KOPT-K1 (cell line): Measurements from ENCODE around the gene MYL10.

ENCODE experiments used
- H3K27ac ChIP-seq: fragments of 200-600 bp; sonication (generic); 2 replicates; pipeline ENCODE4 v1.5.1; 2016; ENCODE audit warnings: antibody characterized with exemption, mild to moderate bottlenecking, low read depth, low read length; ENCODE audit not compliant: poor library complexity, severe bottlenecking
- H3K36me3 ChIP-seq: fragments of 200-600 bp; sonication (generic); 2 replicates; pipeline ENCODE4 v1.5.1; 2017; ENCODE audit warnings: antibody characterized with exemption, mild to moderate bottlenecking, low read length, moderate library complexity; ENCODE audit not compliant: insufficient read depth
- H3K9me3 ChIP-seq: fragments of 200-600 bp; sonication (generic); 2 replicates; pipeline ENCODE4 v1.5.1; 2017; ENCODE audit warnings: antibody characterized with exemption, low read length, mild to moderate bottlenecking; ENCODE audit not compliant: insufficient read depth, poor library complexity, severe bottlenecking

Gene MYL10

GRCh38 chr7:101598986-101599771 is 29.9 kb downstream of the MYL10 start:
- Histone ChIP-seq H3K36me3 (no peaks in the 10 kb centered on the region), H3K27ac (no peak overlapping the region), H3K9me3 (no peaks in the 10 kb centered on the region)

- Histone ChIP-seq H3K27ac (no peak overlapping the region), H3K36me3 (no peaks in the 10 kb centered on the region), H3K9me3 (no peaks in the 10 kb centered on the region)
These were observed 30.6 kb downstream of the MYL10 start for GRCh38 chr7:101598422-101598985.

GRCh38 chr7:101597941-101598340 is 31.2 kb downstream of the MYL10 start:
- no peak overlapping the region for H3K27ac ChIP-seq
- no peaks in the 10 kb centered on the region for H3K9me3 ChIP-seq
- no peaks in the 10 kb centered on the region for H3K36me3 ChIP-seq

- H3K27ac ChIP-seq, result no peak overlapping the region
- H3K9me3 ChIP-seq, result no peaks in the 10 kb centered on the region
- no peaks in the 10 kb centered on the region for H3K36me3 ChIP-seq
These were observed 32.2 kb downstream of the MYL10 start for GRCh38 chr7:101596898-101597297.

- H3K9me3 ChIP-seq, result no peaks in the 10 kb centered on the region
- no peaks in the 10 kb centered on the region for H3K36me3 ChIP-seq
- H3K27ac ChIP-seq, result no peak overlapping the region
These were observed 33.1 kb downstream of the MYL10 start for GRCh38 chr7:101595766-101596537.

GRCh38 chr7:101595246-101595645 is 33.9 kb downstream of the MYL10 start:
- Histone ChIP-seq H3K36me3 (no peaks in the 10 kb centered on the region), H3K9me3 (no peaks in the 10 kb centered on the region), H3K27ac (no peak overlapping the region)

GRCh38 chr7:101594790-101595189 is 34.3 kb downstream of the MYL10 start:
- H3K27ac ChIP-seq, result no peak overlapping the region
- H3K9me3 ChIP-seq, result no peaks in the 10 kb centered on the region
- H3K36me3 ChIP-seq, result no peaks in the 10 kb centered on the region

- no peak overlapping the region for H3K27ac ChIP-seq
- H3K9me3 ChIP-seq, result no peaks in the 10 kb centered on the region
- H3K36me3 ChIP-seq, result no peaks in the 10 kb centered on the region
These were observed 35.5 kb downstream of the MYL10 start for GRCh38 chr7:101593556-101593955.

- H3K27ac ChIP-seq, result no peak overlapping the region
- no peaks in the 10 kb centered on the region for H3K36me3 ChIP-seq
- no peaks in the 10 kb centered on the region for H3K9me3 ChIP-seq
These were observed 37.6 kb downstream of the MYL10 start for GRCh38 chr7:101591504-101591903.

- no peaks in the 10 kb centered on the region for H3K9me3 ChIP-seq
- no peak overlapping the region for H3K27ac ChIP-seq
- no peaks in the 10 kb centered on the region for H3K36me3 ChIP-seq
These were observed 38.2 kb downstream of the MYL10 start for GRCh38 chr7:101590663-101591435.

GRCh38 chr7:101589976-101590662 is 39.0 kb downstream of the MYL10 start:
- Histone ChIP-seq H3K9me3 (no peaks in the 10 kb centered on the region), H3K27ac (no peak overlapping the region), H3K36me3 (no peaks in the 10 kb centered on the region)

- no peaks in the 10 kb centered on the region for H3K36me3 ChIP-seq
- H3K27ac ChIP-seq, result no peak overlapping the region
- no peaks in the 10 kb centered on the region for H3K9me3 ChIP-seq
These were observed 40.0 kb downstream of the MYL10 start for GRCh38 chr7:101589052-101589451.

- peak overlapping the region; percentile 20 for H3K27ac ChIP-seq
- no peaks in the 10 kb centered on the region for H3K36me3 ChIP-seq
- H3K9me3 ChIP-seq, result no peaks in the 10 kb centered on the region
These were observed 40.8 kb downstream of the MYL10 start for GRCh38 chr7:101588131-101588935.
